ENCODE data around the gene CSNK1A1. TPM values are rescaled to one million over a fixed set of nuclear protein-coding genes. Genes with fewer than 3 reads are reported as not detected.
A peak's percentile ranks its signal among the peaks of the same experiment; 100 is the strongest.

CSNK1A1 gene
- total RNA-seq, 2 experiments from 2014 or later: 169 to 203 TPM

GRCh38 chr5:149510136-149510535 is 41.1 kb downstream of the CSNK1A1 start:
- CTCF ChIA-PET: no interaction called here
- no peak overlapping the region for H3K4me3 Mint-ChIP-seq
- H3K36me3 Mint-ChIP-seq (ENCODE audit: low read depth): peaks cover 55% of the 10 kb centered on the region
- DNase-seq (no peak), ATAC-seq (no peak)
- H3K27ac Mint-ChIP-seq: peak overlapping the region; percentile 25
- H3K27me3 Mint-ChIP-seq: no peaks in the 10 kb centered on the region
- no peaks in the 10 kb centered on the region for H3K9me3 Mint-ChIP-seq (ENCODE audit: low read depth)
- intact Hi-C loops (cut with DNase I, micrococcal nuclease): loop anchor here (5.0 kb wide), 1 partner anchor 37 kb away; no protein-coding TSS in a partner anchor
- H3K4me1 Mint-ChIP-seq: peaks cover 6% of the 10 kb centered on the region
- POLR2A ChIA-PET: interaction anchor here (1.2 kb wide), 1 partner anchor 31 kb away, joined by 3 read pairs; no protein-coding TSS in a partner anchor

GRCh38 chr5:149504677-149505076 is 46.6 kb downstream of the CSNK1A1 start:
- ChIA-PET CTCF (interaction anchor here (1.3 kb wide), 1 partner anchor 32 kb away, joined by 3 read pairs; no protein-coding TSS in a partner anchor), POLR2A (no interaction called here)
- peaks cover 56% of the 10 kb centered on the region for H3K36me3 Mint-ChIP-seq (ENCODE audit: low read depth)
- peaks cover 2% of the 10 kb centered on the region for H3K4me1 Mint-ChIP-seq
- intact Hi-C loops (cut with DNase I, micrococcal nuclease): no loop called here
- no peak overlapping the region for H3K4me3 Mint-ChIP-seq
- no peaks in the 10 kb centered on the region for H3K27me3 Mint-ChIP-seq
- ATAC-seq: no peak
- H3K9me3 Mint-ChIP-seq (ENCODE audit: low read depth): no peaks in the 10 kb centered on the region
- DNase-seq: no peak
- no peak overlapping the region for H3K27ac Mint-ChIP-seq

- POLR2A ChIA-PET: no interaction called here
- intact Hi-C loops (cut with DNase I, micrococcal nuclease): no loop called here
- Mint-ChIP-seq H3K27me3 (no peaks in the 10 kb centered on the region), H3K36me3 (ENCODE audit: low read depth) (peaks cover 52% of the 10 kb centered on the region), H3K9me3 (ENCODE audit: low read depth) (no peaks in the 10 kb centered on the region), H3K27ac (no peak overlapping the region), H3K4me3 (no peak overlapping the region), H3K4me1 (no peaks in the 10 kb centered on the region)
- CTCF ChIA-PET: no interaction called here
- DNase-seq (no peak), ATAC-seq (no peak)
Measured at GRCh38 chr5:149503006-149503405, 48.2 kb downstream of the CSNK1A1 start.

- intact Hi-C loops (cut with DNase I, micrococcal nuclease): no loop called here
- Mint-ChIP-seq H3K27me3 (no peaks in the 10 kb centered on the region), H3K4me1 (no peaks in the 10 kb centered on the region), H3K4me3 (no peak overlapping the region), H3K27ac (peak overlapping the region; percentile 13), H3K9me3 (ENCODE audit: low read depth) (no peaks in the 10 kb centered on the region), H3K36me3 (ENCODE audit: low read depth) (peaks cover 49% of the 10 kb centered on the region)
- no peak for ATAC-seq
- ChIA-PET POLR2A (no interaction called here), CTCF (interaction anchor here (1.0 to 1.5 kb wide), 2 partner anchors 8 to 64 kb away, joined by 3 read pairs; no protein-coding TSS in a partner anchor)
- DNase-seq: no peak
Measured at GRCh38 chr5:149500922-149501582, 50.2 kb downstream of the CSNK1A1 start.

- no peak for DNase-seq
- intact Hi-C loops (cut with DNase I, micrococcal nuclease): loop anchor here in 1 of 2 experiments (5.0 kb wide), 1 partner anchor 43 kb away; no protein-coding TSS in a partner anchor
- H3K4me1 Mint-ChIP-seq: no peaks in the 10 kb centered on the region
- peaks cover 37% of the 10 kb centered on the region for H3K36me3 Mint-ChIP-seq (ENCODE audit: low read depth)
- CTCF ChIA-PET: no interaction called here
- H3K27ac Mint-ChIP-seq: no peak overlapping the region
- POLR2A ChIA-PET: no interaction called here
- H3K27me3 Mint-ChIP-seq: no peaks in the 10 kb centered on the region
- H3K4me3 Mint-ChIP-seq: no peak overlapping the region
- no peak for ATAC-seq
- no peaks in the 10 kb centered on the region for H3K9me3 Mint-ChIP-seq (ENCODE audit: low read depth)
Measured at GRCh38 chr5:149498724-149499336, 52.4 kb downstream of the CSNK1A1 start.

- POLR2A ChIA-PET: no interaction called here
Measured at GRCh38 chr5:149497357-149497756, 53.9 kb downstream of the CSNK1A1 start.

GRCh38 chr5:149496917-149497316 is 54.3 kb downstream of the CSNK1A1 start:
- H3K4me1 Mint-ChIP-seq: no peaks in the 10 kb centered on the region
- peaks cover 36% of the 10 kb centered on the region for H3K36me3 Mint-ChIP-seq (ENCODE audit: low read depth)
- CTCF ChIA-PET: no interaction called here
- H3K27ac Mint-ChIP-seq: no peak overlapping the region
- H3K27me3 Mint-ChIP-seq: no peaks in the 10 kb centered on the region
- DNase-seq: no peak
- ATAC-seq: no peak
- intact Hi-C loops (cut with DNase I, micrococcal nuclease): loop anchor here in 1 of 2 experiments (5.0 kb wide), 1 partner anchor 45 kb away; no protein-coding TSS in a partner anchor
- H3K4me3 Mint-ChIP-seq: no peak overlapping the region
- POLR2A ChIA-PET: no interaction called here
- H3K9me3 Mint-ChIP-seq (ENCODE audit: low read depth): no peaks in the 10 kb centered on the region

More at GRCh38 chr5:149497357-149497756, 53.9 kb downstream of the CSNK1A1 start:
- peak overlapping the region; percentile 37 for H3K27ac Mint-ChIP-seq
- intact Hi-C loops (cut with DNase I, micrococcal nuclease): loop anchor here in 1 of 2 experiments (5.0 kb wide), 1 partner anchor 45 kb away; no protein-coding TSS in a partner anchor
- DNase-seq: no peak
- H3K36me3 Mint-ChIP-seq (ENCODE audit: low read depth): peaks cover 36% of the 10 kb centered on the region
- H3K4me3 Mint-ChIP-seq: no peak overlapping the region
- H3K27me3 Mint-ChIP-seq: no peaks in the 10 kb centered on the region
- ATAC-seq: no peak
- CTCF ChIA-PET: no interaction called here
- H3K4me1 Mint-ChIP-seq: no peaks in the 10 kb centered on the region
- no peaks in the 10 kb centered on the region for H3K9me3 Mint-ChIP-seq (ENCODE audit: low read depth)

- Mint-ChIP-seq H3K27ac (no peak overlapping the region), H3K9me3 (ENCODE audit: low read depth) (no peaks in the 10 kb centered on the region), H3K36me3 (ENCODE audit: low read depth) (peaks cover 34% of the 10 kb centered on the region), H3K4me1 (no peaks in the 10 kb centered on the region), H3K4me3 (no peak overlapping the region), H3K27me3 (no peaks in the 10 kb centered on the region)
- ChIA-PET CTCF (interaction anchor here (2.3 kb wide), 1 partner anchor 11 kb away, joined by 6 read pairs; no protein-coding TSS in a partner anchor), POLR2A (no interaction called here)
- ATAC-seq (no peak), DNase-seq (no peak)
- intact Hi-C loops (cut with DNase I, micrococcal nuclease): loop anchor here in 1 of 2 experiments (5.0 kb wide), 1 partner anchor 46 kb away; no protein-coding TSS in a partner anchor
Measured at GRCh38 chr5:149496166-149496565, 55.1 kb downstream of the CSNK1A1 start.

GRCh38 chr5:149495673-149496072 is 55.6 kb downstream of the CSNK1A1 start:
- Mint-ChIP-seq H3K27me3 (no peaks in the 10 kb centered on the region), H3K4me1 (no peaks in the 10 kb centered on the region), H3K36me3 (ENCODE audit: low read depth) (peaks cover 30% of the 10 kb centered on the region), H3K9me3 (ENCODE audit: low read depth) (no peaks in the 10 kb centered on the region), H3K27ac (no peak overlapping the region), H3K4me3 (no peak overlapping the region)
- DNase-seq: no peak
- POLR2A ChIA-PET: no interaction called here
- CTCF ChIA-PET: interaction anchor here (1.4 to 2.3 kb wide), 2 partner anchors 10 to 12 kb away, joined by 3 to 6 read pairs; no protein-coding TSS in a partner anchor
- intact Hi-C loops (cut with DNase I, micrococcal nuclease): loop anchor here in 1 of 2 experiments (5.0 kb wide), 1 partner anchor 47 kb away; no protein-coding TSS in a partner anchor
- ATAC-seq: no peak

GRCh38 chr5:149493316-149493715 is 57.9 kb downstream of the CSNK1A1 start:
- DNase-seq (no peak), ATAC-seq (no peak)
- no peaks in the 10 kb centered on the region for H3K27me3 Mint-ChIP-seq
- no peaks in the 10 kb centered on the region for H3K9me3 Mint-ChIP-seq (ENCODE audit: low read depth)
- no peak overlapping the region for H3K4me3 Mint-ChIP-seq
- intact Hi-C loops (cut with DNase I, micrococcal nuclease): no loop called here
- peaks cover 22% of the 10 kb centered on the region for H3K36me3 Mint-ChIP-seq (ENCODE audit: low read depth)
- no peak overlapping the region for H3K27ac Mint-ChIP-seq
- CTCF ChIA-PET: interaction anchor here (0.8 to 1.6 kb wide), 2 partner anchors 16 to 89 kb away, joined by 3 to 4 read pairs; no protein-coding TSS in a partner anchor
- no peaks in the 10 kb centered on the region for H3K4me1 Mint-ChIP-seq
- POLR2A ChIA-PET: no interaction called here

- ATAC-seq (no peak), DNase-seq (no peak)
- CTCF ChIA-PET: interaction anchor here (0.6 kb wide), 1 partner anchor 128 kb away, joined by 3 read pairs; no protein-coding TSS in a partner anchor
- no peak overlapping the region for H3K27ac Mint-ChIP-seq
- H3K4me3 Mint-ChIP-seq: no peak overlapping the region
- intact Hi-C loops (cut with DNase I, micrococcal nuclease): no loop called here
- POLR2A ChIA-PET: no interaction called here
- H3K9me3 Mint-ChIP-seq (ENCODE audit: low read depth): no peaks in the 10 kb centered on the region
- H3K4me1 Mint-ChIP-seq: no peaks in the 10 kb centered on the region
- H3K27me3 Mint-ChIP-seq: no peaks in the 10 kb centered on the region
- H3K36me3 Mint-ChIP-seq (ENCODE audit: low read depth): peaks cover 22% of the 10 kb centered on the region
Measured at GRCh38 chr5:149492781-149493180, 58.5 kb downstream of the CSNK1A1 start.
